Natural killer cell (primary cell): Measurements from ENCODE around the gene NEO1. TPM values are rescaled to one million over a fixed set of nuclear protein-coding genes. Genes with fewer than 3 reads are reported as not detected.

Experiments used
- ATAC-seq, 3 donors: fragments of 150-1000 bp in 2 of 3; fragments of 200-7000 bp in 1 of 3; cut with Tn5 transposase; 1 replicate in 1 of 3; 2 replicates in 2 of 3; pipeline ENCODE4 v1.10.0; 2021; ENCODE audit warnings: mild to moderate bottlenecking in 2 of 3, moderate library complexity in 2 of 3
- DNase-seq, 2 donors: peaks; one replicate each; pipeline versions ENCODE4 v3.0.0 to v3.0.0-alpha.2; 2013 to 2021; ENCODE audit warnings: mixed read lengths in 1 of 2
- H3K27ac ChIP-seq: one replicate; pipeline ENCODE4 v1.5.1; 2013; ENCODE audit warnings: mild to moderate bottlenecking, low read length
- H3K27me3 ChIP-seq: one replicate; pipeline ENCODE4 v1.6.1; 2013; ENCODE audit warnings: low read length; ENCODE audit not compliant: control insufficient read depth, insufficient read depth
- H3K36me3 ChIP-seq: one replicate; pipeline ENCODE4 v1.6.1; 2013; ENCODE audit warnings: low read length; ENCODE audit not compliant: control insufficient read depth, insufficient read depth
- H3K4me1 ChIP-seq: one replicate; pipeline ENCODE4 v1.6.1; 2013; ENCODE audit warnings: low read length; ENCODE audit not compliant: control insufficient read depth, insufficient read depth
- H3K4me3 ChIP-seq: one replicate; pipeline ENCODE4 v1.5.1; 2013; ENCODE audit warnings: low read length
- H3K9me3 ChIP-seq: one replicate; pipeline ENCODE4 v1.6.1; 2013; ENCODE audit warnings: low read length; ENCODE audit not compliant: control insufficient read depth, insufficient read depth
- H3K27ac Mint-ChIP-seq, 2 donors: one replicate each; pipeline ENCODE4 v1.8.0; 2022; ENCODE audit warnings: mild to moderate bottlenecking in 2 of 2, mixed read lengths in 2 of 2, moderate library complexity in 1 of 2
- H3K27me3 Mint-ChIP-seq, 2 donors: one replicate each; pipeline ENCODE4 v1.8.0; 2022; ENCODE audit warnings: low read depth in 2 of 2, mixed read lengths in 2 of 2
- H3K36me3 Mint-ChIP-seq: one replicate; pipeline ENCODE4 v1.8.0; 2022; ENCODE audit warnings: mixed read lengths
- H3K4me1 Mint-ChIP-seq, 2 donors: one replicate each; pipeline ENCODE4 v1.8.0; 2022; ENCODE audit warnings: mixed read lengths in 2 of 2
- H3K4me3 Mint-ChIP-seq: one replicate; pipeline ENCODE4 v1.8.0; 2022; ENCODE audit warnings: mild to moderate bottlenecking, moderate library complexity, mixed read lengths
- H3K9me3 Mint-ChIP-seq, 2 donors: one replicate each; pipeline ENCODE4 v1.8.0; 2022; ENCODE audit warnings: mixed read lengths in 2 of 2
- CTCF ChIP-seq: fragments of 200-600 bp; IDR thresholded peaks from one replicate; pipeline ENCODE4 v1.8.0; 2022; ENCODE audit warnings: antibody characterized with exemption
- WGBS: methylation state at CpG from one replicate; pipeline ENCODE4 v1.1.7; 2013; ENCODE audit warnings: missing lambda C conversion rate; ENCODE audit not compliant: insufficient coverage; 5-methylcytosine and 5-hydroxymethylcytosine counted together
- intact Hi-C: fragments of 100-400 bp; cut with micrococcal nuclease; formaldehyde crosslinking; loops from one replicate; pipeline ENCODE4 v1.14.2; 2022
- total RNA-seq, 4 donors: library from RNA; stranded (reverse); fragments of 120-200 nt in 1 of 4; gene quantifications; one replicate each; pipeline versions ENCODE4 v1.2.3 to v1.2.4, GENCODE V29; 2013 to 2022

Gene NEO1
- total RNA-seq, 3 donors from 2014 or later (not counting 1 experiment from before 2014, with no cell fraction given): 16.3 to 19.0 (median 17.4) TPM

- TF ChIP-seq CTCF: no peak
- Histone ChIP-seq H3K27me3 (no peaks in the 10 kb centered on the region), H3K27ac (no peak overlapping the region), H3K4me3 (no peak overlapping the region), H3K36me3 (no peaks in the 10 kb centered on the region), H3K9me3 (no peaks in the 10 kb centered on the region), H3K4me1 (no peaks in the 10 kb centered on the region)
- Mint-ChIP-seq H3K27ac (no peak overlapping the region), H3K4me3 (no peak overlapping the region), H3K4me1 (no peaks in the 10 kb centered on the region), H3K36me3 (no peaks in the 10 kb centered on the region), H3K9me3 (no peaks in the 10 kb centered on the region), H3K27me3 (peaks cover 26 to 28% of the 10 kb centered on the region in 2 donors)
- intact Hi-C loops: no loop called here
- DNase-seq (no peak), ATAC-seq (no peak)
- 94% methylated on average over 2 of the region's 2 CpGs for WGBS
Measured at GRCh38 chr15:73031648-73032047, 20.6 kb upstream of the NEO1 start.

DNA sequence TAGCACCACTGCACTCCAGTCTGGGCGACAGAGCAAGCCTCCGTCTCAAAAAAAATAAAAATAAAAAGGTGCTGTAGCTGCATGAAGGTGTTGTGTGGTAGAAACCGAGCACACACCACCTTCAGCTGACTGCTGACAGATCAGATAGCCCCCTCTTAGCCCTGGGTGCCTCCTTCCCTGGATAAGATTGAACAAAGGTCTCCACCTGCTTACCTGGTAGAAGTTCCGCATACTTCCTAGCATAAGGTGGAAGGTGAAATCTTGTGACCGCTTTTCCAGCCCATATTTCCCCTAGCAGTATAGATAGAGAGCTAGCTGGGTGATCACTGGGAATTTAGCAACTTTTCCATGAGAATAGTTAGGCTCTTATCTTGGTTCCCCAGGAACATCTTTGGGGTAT lies 18.7 kb upstream of the NEO1 start:
- intact Hi-C loops: no loop called here
- H3K4me1 ChIP-seq: no peaks in the 10 kb centered on the region
- Mint-ChIP-seq H3K4me3 (no peak overlapping the region), H3K27me3 (peaks cover 23 to 24% of the 10 kb centered on the region in 2 donors), H3K27ac (no peak overlapping the region), H3K4me1 (no peaks in the 10 kb centered on the region), H3K9me3 (no peaks in the 10 kb centered on the region), H3K36me3 (no peaks in the 10 kb centered on the region)
- peaks cover 2% of the 10 kb centered on the region for H3K27me3 ChIP-seq
- H3K27ac ChIP-seq: no peak overlapping the region
- no peaks in the 10 kb centered on the region for H3K9me3 ChIP-seq
- no peak overlapping the region for H3K4me3 ChIP-seq
- DNase-seq (no peak), ATAC-seq (no peak)
- 93% methylated on average over 4 of the region's 5 CpGs for WGBS
- no peak for TF ChIP-seq CTCF
- H3K36me3 ChIP-seq: no peaks in the 10 kb centered on the region

- Histone ChIP-seq H3K36me3 (no peaks in the 10 kb centered on the region), H3K4me1 (no peaks in the 10 kb centered on the region), H3K4me3 (no peak overlapping the region), H3K9me3 (no peaks in the 10 kb centered on the region), H3K27me3 (peaks cover 2% of the 10 kb centered on the region), H3K27ac (no peak overlapping the region)
- no peaks in the 10 kb centered on the region for H3K36me3 Mint-ChIP-seq
- TF ChIP-seq CTCF: no peak
- no peak overlapping the region for H3K4me3 Mint-ChIP-seq
- intact Hi-C loops: no loop called here
- ATAC-seq: no peak
- 63% methylated on average over 1 of the region's 1 CpG for WGBS
- peaks cover 25 to 30% of the 10 kb centered on the region in 2 donors for H3K27me3 Mint-ChIP-seq
- peaks cover 0 to 5% of the 10 kb centered on the region in 2 donors for H3K4me1 Mint-ChIP-seq
- no peak for DNase-seq
- no peak overlapping the region for H3K27ac Mint-ChIP-seq
- H3K9me3 Mint-ChIP-seq: no peaks in the 10 kb centered on the region
Measured at GRCh38 chr15:73034221-73034620, 18.0 kb upstream of the NEO1 start.

- Histone ChIP-seq H3K27me3 (peaks cover 2% of the 10 kb centered on the region), H3K4me3 (no peak overlapping the region), H3K9me3 (no peaks in the 10 kb centered on the region), H3K4me1 (no peaks in the 10 kb centered on the region), H3K36me3 (no peaks in the 10 kb centered on the region), H3K27ac (no peak overlapping the region)
- no peak for ATAC-seq
- H3K36me3 Mint-ChIP-seq: no peaks in the 10 kb centered on the region
- no peak overlapping the region for H3K4me3 Mint-ChIP-seq
- no peak for TF ChIP-seq CTCF
- no peaks in the 10 kb centered on the region for H3K9me3 Mint-ChIP-seq
- DNase-seq: no peak
- no peak overlapping the region for H3K27ac Mint-ChIP-seq
- peaks cover 22 to 24% of the 10 kb centered on the region in 2 donors for H3K27me3 Mint-ChIP-seq
- intact Hi-C loops: no loop called here
- H3K4me1 Mint-ChIP-seq: peaks cover 0 to 5% of the 10 kb centered on the region in 2 donors
- WGBS: 94% methylated on average over 2 of the region's 2 CpGs
Measured at GRCh38 chr15:73035221-73035620, 17.0 kb upstream of the NEO1 start.
